HG03439 (cell line): ENCODE results near the gene TSEN2.
A peak's percentile ranks its signal among the peaks of the same experiment; 100 is the strongest.
"Not testable (repeated sequence)": the region's sequence is repeated elsewhere in the genome, so short reads cannot be mapped to it uniquely, and the experiment has no call there.

Source experiments
- ATAC-seq: cut with Tn5 transposase; IDR thresholded peaks from one replicate; pipeline ENCODE4 v1.9.1; 2021; ENCODE audit warnings: mild to moderate bottlenecking, moderate library complexity; ENCODE audit not compliant: unreplicated experiment

Gene TSEN2

DNA sequence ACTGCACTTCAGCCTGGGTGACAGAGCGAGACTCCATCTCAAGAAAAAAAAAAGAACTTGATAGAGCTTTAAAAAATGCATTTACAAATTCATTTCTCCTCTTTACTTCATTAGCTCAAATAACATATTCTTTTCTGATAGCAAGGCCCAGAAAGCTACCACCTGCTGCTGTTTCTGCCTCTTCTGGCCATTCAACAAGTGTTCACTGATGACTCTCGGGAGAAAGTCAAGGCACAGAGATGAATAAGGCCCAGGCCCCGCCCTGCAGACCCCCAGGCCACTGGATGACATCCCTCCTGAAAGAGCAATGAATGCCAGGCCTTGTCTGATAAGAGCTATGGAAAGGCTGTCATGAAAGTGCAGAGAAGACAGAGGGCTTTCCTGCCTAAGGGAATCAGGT, 13.6 kb upstream of the TSEN2 start:
- no peak for ATAC-seq

DNA sequence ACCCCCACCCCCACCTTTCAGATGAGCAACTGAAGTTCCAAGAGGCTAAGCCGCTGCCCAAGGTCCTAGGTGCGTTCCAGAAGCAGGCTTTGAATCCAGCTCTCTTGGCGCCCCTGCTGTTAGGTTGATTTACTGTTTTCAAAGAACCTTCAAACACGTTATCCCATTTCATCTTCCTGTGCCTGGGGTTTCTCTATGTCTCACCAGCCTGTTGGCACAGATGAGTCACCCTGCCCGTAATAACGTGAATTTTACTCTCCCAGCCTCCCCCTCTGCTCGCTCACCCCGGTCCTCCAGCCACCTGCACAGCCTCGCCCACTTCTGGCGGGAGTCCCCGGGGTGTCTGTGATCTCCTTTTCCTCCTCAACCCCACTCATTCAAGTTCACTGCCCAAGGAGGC, 13.0 kb upstream of the TSEN2 start:
- ATAC-seq = no peak

DNA sequence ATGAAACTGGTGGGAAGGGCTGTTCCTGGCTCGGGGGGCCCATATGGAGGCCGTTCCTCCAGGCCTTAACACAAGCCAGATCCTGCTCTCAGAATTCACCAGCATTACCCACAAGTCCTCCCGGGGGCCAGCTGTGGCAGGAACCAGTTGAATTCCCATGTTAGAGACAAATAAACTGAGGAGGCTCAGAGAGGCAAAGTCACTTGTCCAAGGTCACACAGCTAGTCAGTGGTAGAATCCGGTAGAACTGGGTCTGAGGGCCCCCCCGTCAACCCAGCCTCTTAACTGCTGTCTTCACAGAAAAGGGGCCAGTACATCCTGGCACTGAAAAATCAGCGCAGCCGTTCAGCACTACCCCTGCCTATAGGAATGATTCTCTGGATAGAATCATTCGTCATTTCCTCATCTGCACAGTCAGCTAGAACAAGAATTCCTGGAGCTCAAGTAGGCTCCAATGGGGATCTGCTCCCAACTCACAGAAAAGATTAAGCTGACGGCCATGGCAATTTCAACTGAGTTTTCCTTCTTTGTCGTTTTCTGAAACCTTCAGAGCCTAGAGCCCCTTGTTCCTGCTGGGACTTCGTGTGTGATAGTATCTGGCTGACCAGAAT, 12.2 kb upstream of the TSEN2 start:
- no peak for ATAC-seq

DNA sequence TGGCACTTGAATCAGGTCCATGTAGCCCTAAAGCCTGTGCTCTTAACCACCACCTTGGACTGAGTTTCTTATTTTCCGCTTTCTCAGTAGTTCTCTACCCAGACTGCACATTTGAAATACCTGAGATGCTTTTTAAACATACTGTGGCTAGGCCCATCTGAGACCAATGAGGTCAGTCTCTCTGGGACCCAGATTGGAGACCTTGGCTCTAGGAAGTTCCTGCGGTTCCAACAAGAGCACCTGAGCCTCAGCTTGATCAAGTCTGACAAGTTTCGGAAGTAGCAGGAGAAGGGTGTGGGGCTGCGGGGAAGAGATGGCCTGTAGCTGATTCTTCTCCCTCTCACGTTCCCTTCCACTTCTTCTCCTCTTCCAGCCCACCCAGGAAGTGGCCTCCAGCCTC, 11.5 kb upstream of the TSEN2 start:
- no peak for ATAC-seq

DNA sequence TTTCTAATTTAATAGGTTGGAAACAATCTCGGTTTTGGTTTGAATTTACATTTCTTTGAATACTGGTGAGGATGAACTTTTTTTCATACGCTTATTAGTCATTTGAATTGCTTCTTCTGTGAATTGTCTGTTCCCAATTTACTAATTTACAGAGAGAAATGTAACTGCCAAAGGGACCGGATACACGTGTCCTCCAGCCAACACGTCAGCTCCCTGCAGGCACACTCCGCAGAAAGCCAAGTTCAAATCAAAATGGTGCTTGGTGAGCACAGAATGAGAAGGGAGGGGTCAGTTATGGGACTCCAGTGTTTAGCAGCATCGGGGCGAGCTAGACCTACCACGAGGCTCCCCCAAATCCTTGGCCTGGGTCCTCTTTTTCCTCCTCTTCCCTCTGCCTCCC, 10.8 kb upstream of the TSEN2 start:
- ATAC-seq = no peak

DNA sequence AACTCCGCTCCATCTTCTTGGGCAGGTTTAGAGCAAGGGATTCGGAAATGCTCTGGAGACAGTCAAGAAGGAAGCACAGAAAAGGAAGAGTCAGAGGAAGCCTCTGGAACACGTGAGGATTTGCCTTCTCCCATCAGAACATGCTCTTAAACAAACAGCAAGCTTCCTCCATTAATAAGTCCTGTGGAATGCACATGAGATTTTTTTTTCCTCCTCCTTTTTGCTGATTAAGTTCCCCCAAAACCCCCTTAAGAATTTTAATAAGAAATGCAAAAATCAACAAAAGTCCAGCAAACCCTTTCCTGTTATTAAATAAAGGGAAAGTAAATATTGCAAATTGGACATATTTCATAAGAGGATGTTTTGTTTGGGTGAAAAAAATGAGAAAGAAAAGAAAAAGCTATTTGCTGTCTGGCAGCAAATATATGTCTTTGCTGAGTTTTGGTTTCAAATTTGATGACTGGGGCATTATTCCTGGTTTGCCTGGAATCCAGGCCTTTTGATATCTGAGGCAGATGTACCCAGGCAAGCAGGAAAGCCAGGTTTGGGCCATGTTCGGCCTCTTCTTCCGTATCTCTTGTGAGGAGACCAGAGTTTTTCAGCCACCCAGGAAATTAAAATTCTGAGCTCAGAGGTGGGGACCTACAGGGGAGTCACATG, 7.9 kb upstream of the TSEN2 start:
- ATAC-seq = no peak

DNA sequence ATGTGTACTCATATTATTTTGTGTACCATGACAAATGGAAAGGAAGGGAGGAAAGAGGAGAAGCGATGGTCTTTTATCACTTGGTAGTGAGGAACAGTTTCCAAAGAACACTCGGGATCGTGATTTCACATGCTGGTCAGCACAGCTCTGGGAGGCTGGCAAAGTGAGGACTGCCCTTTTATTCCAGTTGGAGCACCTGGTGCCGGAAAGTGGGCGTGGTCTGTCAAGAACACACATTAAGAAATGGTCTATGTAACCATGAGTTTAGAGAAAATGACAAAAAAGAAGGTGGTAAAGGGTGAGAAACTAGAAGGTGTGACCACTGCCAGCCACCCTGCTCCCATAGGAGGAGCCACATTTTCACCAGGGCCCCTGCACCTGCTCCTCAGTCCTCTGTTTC, 7.0 kb upstream of the TSEN2 start:
- no peak for ATAC-seq

DNA sequence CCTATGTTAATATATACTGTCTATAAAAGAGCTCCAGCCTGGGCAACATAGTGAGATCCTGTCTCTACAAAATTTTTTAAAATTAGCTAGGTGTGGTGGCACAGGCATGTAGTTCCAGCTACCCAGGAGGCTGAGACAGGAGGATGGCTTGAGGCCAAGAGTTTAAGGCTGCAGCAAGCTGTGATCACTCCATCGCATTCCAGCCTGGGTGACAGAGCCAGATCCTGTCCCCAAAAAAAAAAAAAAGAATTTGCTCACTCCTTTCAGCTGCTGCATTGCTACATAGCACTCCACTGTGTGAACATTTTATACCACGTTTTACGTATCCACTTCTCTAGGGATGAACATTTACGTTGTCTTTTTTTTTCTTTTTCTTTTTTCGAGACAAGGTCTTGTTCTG, 6.0 kb upstream of the TSEN2 start:
- ATAC-seq = no peak

DNA sequence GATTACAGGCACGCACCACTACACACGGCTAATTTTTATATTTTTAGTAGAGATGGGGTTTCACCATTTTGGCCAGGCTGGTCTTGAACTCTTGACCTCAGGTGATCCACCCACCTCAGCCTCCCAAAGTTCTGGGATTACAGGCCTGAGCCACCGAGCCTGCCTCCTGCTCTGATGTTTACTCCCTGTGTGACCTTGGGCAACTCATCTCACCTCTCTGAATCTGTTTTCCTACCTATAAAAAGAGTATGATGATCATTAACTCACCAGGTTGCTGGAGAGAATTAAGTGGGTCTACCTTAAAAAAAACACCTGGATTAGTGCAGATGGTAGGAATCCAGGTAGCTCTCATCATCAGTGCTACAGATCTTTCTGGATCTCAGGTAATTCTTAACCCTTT, 5.1 kb upstream of the TSEN2 start:
- ATAC-seq = not testable (repeated sequence)

DNA sequence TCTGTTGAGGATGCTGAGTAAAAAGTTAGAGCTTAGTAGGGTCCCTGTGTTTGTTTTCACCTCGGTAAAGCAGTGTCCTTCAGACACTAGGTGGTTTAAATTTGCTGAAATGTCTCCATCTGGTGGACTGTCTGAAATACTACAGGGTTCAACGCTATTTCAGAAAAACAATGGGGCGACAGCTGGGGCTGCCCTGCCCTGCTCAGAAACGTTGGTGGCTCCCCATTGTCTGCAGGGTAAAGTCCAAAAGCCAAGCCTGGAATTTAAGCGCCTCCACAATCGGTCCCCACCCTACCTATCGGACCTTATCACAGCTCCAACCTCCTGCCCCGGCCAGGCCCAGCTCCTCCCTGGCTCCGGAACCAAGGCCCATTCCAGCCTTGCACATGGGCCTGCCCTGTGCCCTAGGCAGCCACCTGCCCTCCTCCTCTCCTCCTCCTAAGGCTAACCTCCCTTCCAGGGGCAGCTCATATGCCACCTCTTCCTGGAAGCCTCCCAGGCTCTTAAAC, 4.3 kb upstream of the TSEN2 start:
- no peak for ATAC-seq

DNA sequence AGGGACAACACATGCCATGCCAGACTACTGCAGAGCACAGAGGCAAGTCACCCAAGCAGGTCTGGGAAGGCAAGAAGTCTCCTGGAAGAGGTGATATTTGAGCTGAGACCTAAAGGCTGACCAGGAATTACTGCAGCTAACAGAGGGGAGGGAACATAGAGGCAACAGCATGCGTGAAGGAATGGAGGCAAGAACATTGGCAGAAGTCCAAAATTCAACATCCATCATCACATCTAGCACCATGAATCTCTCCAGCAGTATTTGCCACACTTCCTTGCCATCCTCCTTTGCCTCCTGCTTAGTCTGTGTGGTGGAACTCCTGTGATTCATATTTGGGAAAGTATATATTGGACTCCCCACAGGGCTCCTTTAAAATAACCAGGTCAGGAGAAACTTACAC, 870 bp upstream of the TSEN2 start:
- ATAC-seq = no peak

DNA sequence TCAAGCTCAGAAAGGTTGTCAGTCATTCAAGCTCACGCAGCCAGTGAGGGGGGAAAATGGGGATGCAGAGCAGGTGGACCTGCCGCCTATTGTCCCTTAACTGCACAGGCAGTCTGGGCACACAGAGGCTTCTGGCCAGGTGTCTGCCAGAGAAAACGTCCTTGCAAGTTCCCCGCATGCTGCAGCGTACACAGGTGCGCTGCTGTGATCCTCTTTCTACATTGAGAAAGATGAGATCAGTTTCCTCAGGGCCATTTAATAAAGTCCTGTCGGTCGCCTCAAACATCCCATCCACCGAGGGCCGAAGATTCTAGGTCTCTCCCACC, 445 bp upstream of the TSEN2 start:
- ATAC-seq = peak; percentile 14

DNA sequence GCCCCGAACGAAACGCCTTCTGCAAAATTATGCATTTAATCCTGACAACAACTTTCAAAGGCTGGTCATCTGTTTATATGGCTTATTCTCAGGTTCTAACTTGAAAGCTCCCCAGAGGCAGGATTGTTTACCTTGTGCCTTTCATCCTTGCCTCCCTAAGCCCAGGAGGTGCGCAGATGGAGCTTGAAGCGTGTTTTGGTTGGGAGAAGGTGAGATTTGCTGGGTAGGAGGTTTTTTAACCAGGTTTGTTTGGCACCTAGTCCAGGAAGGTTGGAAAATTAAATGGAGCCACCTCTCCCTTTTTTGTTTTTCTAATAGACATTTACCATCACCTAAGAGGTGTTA, 675 bp downstream of the TSEN2 start:
- ATAC-seq = no peak

DNA sequence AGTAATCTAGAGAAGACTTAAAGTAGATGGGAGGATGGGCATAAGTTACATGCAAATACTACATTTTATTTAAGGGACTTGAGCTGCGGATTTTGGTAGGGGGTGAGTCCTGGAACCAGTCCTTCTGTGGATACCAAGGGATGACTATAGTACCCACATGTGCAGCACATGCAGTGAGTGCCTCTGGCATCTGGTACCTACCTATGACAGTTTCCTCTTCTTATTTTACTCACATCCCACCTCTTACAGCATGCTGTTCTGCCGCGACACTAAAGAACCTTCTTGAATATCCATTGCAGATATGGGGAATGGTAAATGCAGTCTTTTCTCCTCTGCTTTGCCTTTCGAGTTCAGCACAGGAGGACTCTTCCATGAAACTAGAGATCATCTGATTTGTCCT, 1.7 kb downstream of the TSEN2 start:
- ATAC-seq = no peak

DNA sequence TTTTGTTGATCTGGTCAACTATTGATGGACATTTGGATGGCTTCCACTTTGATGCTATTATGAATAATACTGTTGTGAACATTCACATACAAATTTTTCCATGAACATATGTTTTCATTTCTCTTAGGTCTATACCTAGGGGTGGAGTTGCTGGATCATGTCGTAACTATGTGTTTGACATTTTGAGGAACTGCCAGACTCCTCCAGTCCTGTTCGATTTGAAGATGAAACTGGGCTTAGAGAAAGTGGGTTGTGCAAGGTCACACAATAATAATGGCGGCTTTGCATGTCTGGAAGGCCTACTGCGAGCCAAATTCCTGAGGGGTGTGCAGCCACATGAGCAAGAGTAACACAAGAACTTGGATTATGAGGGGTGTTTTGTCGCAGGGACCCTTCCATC, 2.6 kb downstream of the TSEN2 start:
- no peak for ATAC-seq

DNA sequence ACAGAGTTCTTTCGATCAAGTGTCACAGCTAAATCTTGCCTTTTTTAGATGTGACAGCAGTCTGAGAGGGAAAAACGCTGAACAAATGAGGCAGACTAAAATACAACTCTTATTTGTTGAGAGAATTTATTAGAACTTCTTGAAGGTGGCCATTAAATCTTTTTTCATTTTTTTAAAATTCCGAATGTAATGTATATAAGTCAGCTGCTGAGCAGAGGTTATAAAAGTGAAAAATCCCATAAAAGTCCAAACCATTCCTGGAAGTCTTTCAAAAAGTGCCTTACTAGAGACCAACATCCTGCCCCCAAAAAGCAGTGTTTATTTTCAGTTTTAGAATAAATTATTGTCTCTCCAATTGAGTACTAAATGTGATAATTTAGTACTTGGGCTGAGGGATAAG, 3.1 kb downstream of the TSEN2 start:
- no peak for ATAC-seq

DNA sequence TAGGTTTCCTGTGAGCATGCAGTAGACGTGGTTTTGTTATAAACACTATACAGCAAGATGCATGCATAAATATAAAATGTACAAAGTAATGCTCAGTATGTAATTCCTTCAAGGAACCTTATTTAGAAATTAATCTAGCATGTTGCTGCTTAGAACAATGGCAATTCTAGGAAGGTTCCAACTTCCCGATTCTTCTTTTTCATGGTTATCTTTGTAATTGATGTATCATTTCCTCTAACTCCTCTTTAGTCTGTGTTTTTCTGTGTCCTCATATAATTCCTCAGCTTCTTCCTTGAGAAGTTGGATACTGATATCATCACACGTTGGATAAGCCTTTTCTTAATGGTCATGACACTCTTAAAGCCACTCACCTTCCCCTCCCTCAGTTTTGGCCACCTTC, 3.5 kb downstream of the TSEN2 start:
- no peak for ATAC-seq

DNA sequence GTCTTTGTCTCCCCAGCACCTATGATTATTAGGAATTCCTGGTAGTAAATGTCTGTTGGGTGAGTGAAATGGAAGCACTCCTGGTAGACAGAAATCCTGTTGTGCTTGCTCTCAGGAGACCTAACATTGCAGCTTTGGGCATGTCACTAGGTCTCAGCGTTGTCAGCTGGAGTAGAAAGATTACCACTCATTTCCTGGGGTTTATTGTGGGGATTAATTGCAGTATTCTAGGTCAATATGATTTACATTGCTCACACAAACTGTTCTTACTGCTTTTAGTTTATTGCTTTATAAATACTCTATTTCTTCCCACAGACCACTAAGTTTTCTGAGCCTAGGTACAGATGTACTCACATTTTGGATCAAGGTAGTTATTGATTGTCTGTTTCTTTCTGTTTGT, 5.1 kb downstream of the TSEN2 start:
- ATAC-seq = no peak

DNA sequence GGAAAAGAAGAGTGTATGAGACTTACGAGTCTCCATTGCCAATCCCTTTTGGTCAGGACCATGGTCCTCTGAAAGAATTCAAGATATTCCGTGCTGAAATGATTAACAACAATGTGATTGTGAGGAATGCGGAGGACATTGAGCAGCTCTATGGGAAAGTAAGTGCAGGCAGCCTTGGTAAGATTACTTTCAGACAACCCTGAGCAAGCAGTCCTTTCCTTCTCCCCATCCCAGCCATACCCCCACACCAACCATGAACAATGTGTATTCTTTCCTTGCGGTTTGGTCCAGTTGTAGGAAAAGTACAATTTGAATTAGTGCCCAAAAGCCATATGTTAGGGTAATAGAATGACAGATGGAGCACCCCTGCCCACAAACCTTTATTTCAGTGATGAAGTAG, 5.6 kb downstream of the TSEN2 start:
- ATAC-seq = no peak

DNA sequence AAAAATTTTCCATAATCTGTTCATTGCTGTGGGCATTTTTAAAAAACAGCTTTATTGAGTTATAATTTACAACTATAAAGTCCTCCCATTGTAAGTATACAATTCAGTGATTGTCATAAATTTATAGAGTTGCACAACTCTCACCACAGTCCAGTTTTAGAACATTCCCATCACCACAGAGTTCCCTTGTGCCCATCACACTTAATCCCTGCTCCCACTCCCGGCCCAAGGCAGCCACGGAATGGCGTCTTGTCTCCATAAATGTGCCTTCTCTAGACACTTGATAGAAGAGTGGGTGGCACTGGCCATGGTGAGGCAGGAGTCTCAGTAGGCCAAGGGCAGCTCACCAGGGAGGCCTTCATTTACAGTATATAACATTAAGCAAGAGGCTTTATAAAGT, 6.3 kb downstream of the TSEN2 start:
- ATAC-seq = no peak

DNA sequence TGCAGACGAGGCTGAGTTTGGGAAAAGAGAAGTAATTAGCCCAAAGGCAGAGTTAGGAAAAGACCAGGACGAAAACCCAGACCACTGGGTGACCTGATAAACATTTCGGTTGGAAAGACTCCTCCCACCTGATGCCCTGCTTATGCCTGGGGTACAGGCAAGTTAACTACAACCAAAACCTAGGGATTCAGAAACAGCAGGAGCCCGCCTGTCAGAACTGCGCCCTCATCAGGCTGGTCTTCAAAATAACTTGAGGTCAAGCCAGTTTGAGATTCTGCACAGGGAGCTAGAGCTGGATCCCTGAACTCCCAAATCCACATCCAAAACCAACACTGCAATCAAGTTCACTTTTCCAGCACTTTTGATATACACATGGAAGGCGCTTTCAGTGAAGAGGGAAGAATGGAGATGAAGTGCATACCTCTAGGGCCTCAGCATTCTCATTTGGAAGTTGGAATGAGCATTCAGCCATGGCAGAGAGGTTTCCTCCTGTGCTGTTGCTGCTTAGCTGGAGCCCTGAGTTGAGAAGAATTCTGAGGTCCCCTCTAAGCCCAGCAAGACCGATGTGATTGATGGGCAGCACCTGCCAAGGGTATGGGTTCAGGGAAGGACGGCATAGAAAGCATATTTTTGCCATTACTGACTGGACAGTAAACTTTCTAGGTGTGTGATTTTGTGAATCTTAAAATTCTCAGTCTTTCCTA, 11.6 kb downstream of the TSEN2 start:
- no peak for ATAC-seq

DNA sequence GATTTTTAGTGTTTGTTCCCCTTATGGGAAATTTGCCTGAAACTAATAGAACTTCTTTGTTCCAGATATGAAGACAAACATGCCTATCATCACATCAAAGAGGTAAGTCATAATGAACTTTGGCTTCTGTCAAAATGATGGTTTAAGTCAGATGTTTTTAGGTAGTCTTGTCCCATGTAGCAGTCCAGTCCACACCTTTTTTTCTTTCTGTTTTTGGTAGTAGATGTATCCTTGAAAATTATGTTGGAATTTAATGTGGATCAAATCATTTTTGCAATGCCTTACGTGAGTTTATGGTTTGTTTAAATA, 12.1 kb downstream of the TSEN2 start:
- no peak for ATAC-seq

DNA sequence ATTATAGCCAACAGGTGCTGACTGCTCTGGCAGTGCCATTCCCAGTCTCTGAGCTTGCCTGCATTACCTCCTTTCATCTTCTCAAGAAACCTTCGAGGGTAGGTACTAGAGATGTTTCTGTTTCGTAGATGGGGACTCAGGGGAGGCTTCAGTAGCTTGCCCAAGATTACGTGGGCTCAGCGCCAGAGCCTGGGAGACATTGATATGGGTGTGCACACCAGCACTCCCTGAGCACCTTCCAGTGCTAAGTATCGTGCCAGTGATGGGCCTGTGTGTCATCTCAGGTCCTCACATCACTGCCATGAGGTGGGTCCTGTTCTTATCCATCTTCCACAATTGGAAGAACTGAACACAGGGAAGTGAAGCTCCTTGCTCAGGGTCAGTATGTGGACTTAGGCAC, 15.2 kb downstream of the TSEN2 start:
- no peak for ATAC-seq
